Mucosa of gallbladder (tissue), 1 donor: ENCODE results near the gene AP2A2. TPM values are rescaled to one million over a fixed set of nuclear protein-coding genes. Genes with fewer than 3 reads are reported as not detected.

ENCODE experiments used
- DNase-seq: peaks from one replicate; pipeline ENCODE4 v3.0.0-alpha.2; 2020; ENCODE audit warnings: low spot score
- total RNA-seq: library from RNA; stranded (reverse); gene quantifications from one replicate; pipeline ENCODE4 v1.2.1, GENCODE V29; 2021
- donor health status: DM: no; HTN: no; CAD: no.

The AP2A2 gene
- total RNA-seq, 1 donor from 2014 or later = 91.8 TPM

- DNase-seq = no peak
Measured at GRCh38 chr11:898540-899190, 27.0 kb upstream of the AP2A2 start.

- no peak for DNase-seq
Measured at GRCh38 chr11:899724-900123, 25.9 kb upstream of the AP2A2 start.

- DNase-seq = no peak
Measured at GRCh38 chr11:900545-900944, 25.1 kb upstream of the AP2A2 start.

GRCh38 chr11:901452-902061 lies 24.1 kb upstream of the AP2A2 start:
- DNase-seq = no peak

GRCh38 chr11:904380-904779 lies 21.3 kb upstream of the AP2A2 start:
- DNase-seq = no peak

GRCh38 chr11:905952-906351 lies 19.7 kb upstream of the AP2A2 start:
- no peak for DNase-seq

GRCh38 chr11:907668-908067 lies 18.0 kb upstream of the AP2A2 start:
- DNase-seq = no peak

GRCh38 chr11:908273-908672 lies 17.4 kb upstream of the AP2A2 start:
- DNase-seq = no peak

- DNase-seq = no peak
Measured at GRCh38 chr11:909406-909805, 16.3 kb upstream of the AP2A2 start.

GRCh38 chr11:910044-910588 lies 15.6 kb upstream of the AP2A2 start:
- no peak for DNase-seq

- peak; percentile 82 for DNase-seq
Measured at GRCh38 chr11:910589-911030, 15.1 kb upstream of the AP2A2 start, which contains the start of gene CHID1. TSS of gene CHID1 (minus strand) at chr11:910810. CDS start at chr11:904816, 5,994 bp downstream.

- DNase-seq = no peak
Measured at GRCh38 chr11:911031-911889, 14.4 kb upstream of the AP2A2 start.

- DNase-seq = no peak
Measured at GRCh38 chr11:911890-912219, 13.8 kb upstream of the AP2A2 start.

- DNase-seq = no peak
Measured at GRCh38 chr11:912266-912665, 13.4 kb upstream of the AP2A2 start.

GRCh38 chr11:913043-913442 lies 12.6 kb upstream of the AP2A2 start:
- DNase-seq = no peak

GRCh38 chr11:914204-914603 lies 11.5 kb upstream of the AP2A2 start:
- no peak for DNase-seq

- DNase-seq = peak; percentile 52
Measured at GRCh38 chr11:914747-915501, 10.7 kb upstream of the AP2A2 start.

- DNase-seq = no peak
Measured at GRCh38 chr11:917426-917825, 8.2 kb upstream of the AP2A2 start.

- no peak for DNase-seq
Measured at GRCh38 chr11:921921-922678, 3.6 kb upstream of the AP2A2 start.

GRCh38 chr11:923691-924405 lies 1.8 kb upstream of the AP2A2 start:
- no peak for DNase-seq
